Renal cortical epithelial cell (primary cell): ENCODE measurements around the gene RGS14. TPM values are rescaled to one million over a fixed set of nuclear protein-coding genes. Genes with fewer than 3 reads are reported as not detected.

Source experiments
- DNase-seq: peaks from one replicate; pipeline ENCODE4 v3.0.0-alpha.2; 2011; ENCODE audit warnings: low read depth
- total RNA-seq: library from RNA; depleted of rRNA; stranded (reverse); fragments of >200 nt; gene quantifications from 2 replicates; pipeline ENCODE4 v1.2.3, GENCODE V29; 2014

RGS14 gene
- 11.1 and 30.2 TPM in 2 replicates for total RNA-seq

GRCh38 chr5:177357459-177358351 is at the start of gene RGS14:
Gene RGS14 (plus strand): TSS chr5:177357924. CDS start chr5:177358025, 101 bp downstream.
- no peak for DNase-seq

- DNase-seq: no peak
Observed at GRCh38 chr5:177308740-177309139, 49.0 kb upstream of the RGS14 start.

- DNase-seq: peak; percentile 69
Observed at GRCh38 chr5:177309351-177310191, 48.2 kb upstream of the RGS14 start.

- no peak for DNase-seq
Observed at GRCh38 chr5:177310332-177310731, 47.4 kb upstream of the RGS14 start.

GRCh38 chr5:177310757-177311391 is 46.9 kb upstream of the RGS14 start:
- DNase-seq: no peak

- no peak for DNase-seq
Observed at GRCh38 chr5:177311392-177311722, 46.4 kb upstream of the RGS14 start.

GRCh38 chr5:177311723-177312648 is 45.7 kb upstream of the RGS14 start, which contains the start of gene MXD3:
Gene MXD3 (minus strand): TSS chr5:177311898. CDS start chr5:177311830, 68 bp downstream.
- DNase-seq: peak; percentile 83

GRCh38 chr5:177312649-177313181 is 45.0 kb upstream of the RGS14 start:
- DNase-seq: peak; percentile 23

GRCh38 chr5:177313561-177314259 is 44.0 kb upstream of the RGS14 start:
- no peak for DNase-seq

- no peak for DNase-seq
Observed at GRCh38 chr5:177314376-177315342, 43.1 kb upstream of the RGS14 start.

GRCh38 chr5:177315411-177315810 is 42.3 kb upstream of the RGS14 start:
- no peak for DNase-seq

- no peak for DNase-seq
Observed at GRCh38 chr5:177316005-177316404, 41.7 kb upstream of the RGS14 start.

- DNase-seq: peak; percentile 81
Observed at GRCh38 chr5:177317959-177318377, 39.8 kb upstream of the RGS14 start.

GRCh38 chr5:177319913-177320588 is 37.7 kb upstream of the RGS14 start:
- no peak for DNase-seq

GRCh38 chr5:177320879-177321278 is 36.8 kb upstream of the RGS14 start:
- DNase-seq: no peak

- DNase-seq: peak; percentile 91
Observed at GRCh38 chr5:177325868-177326381, 31.8 kb upstream of the RGS14 start.

GRCh38 chr5:177327539-177328522 is 29.9 kb upstream of the RGS14 start:
- peak; percentile 65 for DNase-seq
